IMR-90 (cell line): Measurements from ENCODE around the gene PTPRN2. TPM values are rescaled to one million over a fixed set of nuclear protein-coding genes. Genes with fewer than 3 reads are reported as not detected.

ENCODE experiments used
- ATAC-seq: fragments of 200-7000 bp; cut with Tn5 transposase; 2 replicates; pipeline ENCODE4 v1.9.1; 2020; ENCODE audit warnings: low read depth, mild to moderate bottlenecking, moderate library complexity
- BruUV-seq: library from RNA; stranded (reverse); fragments of 400-500 nt; replicated peaks from 2 replicates; lab custom pipeline; 2021; lab: Mats Ljungman, UMichigan
- CTCF ChIA-PET: fragments of 300-600 bp; formaldehyde crosslinking; extraction: SDS; loops from one replicate; lab custom pipeline; 2021; ENCODE audit warnings: antibody characterized with exemption; lab: Yijun Ruan, JAX
- POLR2A ChIA-PET: fragments of 300-600 bp; sonication (Branson Sonifier 250); formaldehyde crosslinking; loops from one replicate; lab custom pipeline; 2022; ENCODE audit warnings: antibody characterized with exemption; ENCODE audit not compliant: unreplicated experiment; lab: Charles Lee
- DNase-seq: peaks from one replicate; pipeline ENCODE4 v3.0.0; 2013
- H2AFZ ChIP-seq: replicated peaks from 2 replicates; pipeline ENCODE3; 2013; ENCODE audit warnings: low read length, mild to moderate bottlenecking; ENCODE audit not compliant: poor library complexity
- H2AK5ac ChIP-seq: 2 replicates; pipeline ENCODE4 v1.6.1; 2013; ENCODE audit warnings: low read depth, low read length, inconsistent platforms
- H2AK9ac ChIP-seq: replicated peaks from 2 replicates; pipeline ENCODE3; 2013; ENCODE audit warnings: mild to moderate bottlenecking, low read depth, low read length, moderate library complexity; ENCODE audit not compliant: poor library complexity
- H2BK120ac ChIP-seq: 2 replicates; pipeline ENCODE4 v1.6.1; 2013; ENCODE audit warnings: low read depth, low read length, inconsistent platforms
- H2BK15ac ChIP-seq: 3 replicates; pipeline ENCODE4 v1.6.1; 2013; ENCODE audit warnings: low read depth, low read length, inconsistent platforms
- H2BK20ac ChIP-seq: 2 replicates; pipeline ENCODE4 v1.6.1; 2013; ENCODE audit warnings: low read depth, mild to moderate bottlenecking, inconsistent platforms, low read length, moderate library complexity
- H2BK5ac ChIP-seq: 2 replicates; pipeline ENCODE4 v1.6.1; 2013; ENCODE audit warnings: mild to moderate bottlenecking, low read depth, low read length, inconsistent platforms; ENCODE audit not compliant: poor library complexity, severe bottlenecking
- H3K14ac ChIP-seq: replicated peaks from 2 replicates; pipeline ENCODE4 v1.6.1; 2013; ENCODE audit warnings: low read depth, low read length, inconsistent platforms
- H3K18ac ChIP-seq: 2 replicates; pipeline ENCODE4 v1.6.1; 2013; ENCODE audit warnings: low read depth, low read length, control low read depth
- H3K23ac ChIP-seq: 2 replicates; pipeline ENCODE4 v1.6.1; 2013; ENCODE audit warnings: low read depth, low read length, inconsistent platforms
- H3K27ac ChIP-seq: 2 replicates; pipeline ENCODE4 v1.5.1; 2013; ENCODE audit warnings: mild to moderate bottlenecking, control low read depth, low read length; ENCODE audit not compliant: insufficient read depth
- H3K27me3 ChIP-seq: 2 replicates; pipeline ENCODE4 v1.6.1; 2013; ENCODE audit warnings: low read length; ENCODE audit not compliant: control insufficient read depth, insufficient read depth
- H3K36me3 ChIP-seq: 2 replicates; pipeline ENCODE4 v1.6.1; 2013; ENCODE audit warnings: low read length, mixed read lengths; ENCODE audit not compliant: control insufficient read depth, insufficient read depth
- H3K4ac ChIP-seq: 2 replicates; pipeline ENCODE4 v1.6.1; 2013; ENCODE audit warnings: low read depth, low read length, inconsistent platforms
- H3K4me1 ChIP-seq: 2 replicates; pipeline ENCODE4 v1.6.1; 2013; ENCODE audit warnings: low read length, mixed read lengths; ENCODE audit not compliant: control insufficient read depth, insufficient read depth
- H3K4me2 ChIP-seq: 2 replicates; pipeline ENCODE4 v1.6.1; 2013; ENCODE audit warnings: low read depth, mild to moderate bottlenecking, control low read depth, low read length, moderate library complexity
- H3K4me3 ChIP-seq: 2 replicates; pipeline ENCODE4 v1.5.1; 2013; ENCODE audit warnings: low read depth, mild to moderate bottlenecking, control low read depth, low read length, moderate library complexity; ENCODE audit not compliant: insufficient read depth
- H3K56ac ChIP-seq: 2 replicates; pipeline ENCODE4 v1.6.1; 2013; ENCODE audit warnings: low read length, inconsistent platforms; ENCODE audit not compliant: insufficient read depth; ENCODE audit errors: extremely low read depth
- H3K79me1 ChIP-seq, 2 experiments: 2 replicates each; pipeline ENCODE4 v1.6.1; 2013; ENCODE audit warnings: low read length in 2 of 2, inconsistent platforms in 1 of 2, low read depth in 1 of 2
- H3K9ac ChIP-seq: 2 replicates; pipeline ENCODE4 v1.6.1; 2013; ENCODE audit warnings: low read depth, low read length, control low read depth
- H3K9me1 ChIP-seq: 2 replicates; pipeline ENCODE4 v1.6.1; 2013; ENCODE audit warnings: low read length, inconsistent platforms; ENCODE audit not compliant: insufficient read depth
- H3K9me3 ChIP-seq: 2 replicates; pipeline ENCODE4 v1.6.1; 2013; ENCODE audit warnings: low read length; ENCODE audit not compliant: control insufficient read depth, insufficient read depth
- H4K20me1 ChIP-seq: 2 replicates; pipeline ENCODE4 v1.6.1; 2013; ENCODE audit warnings: low read length, inconsistent platforms; ENCODE audit not compliant: insufficient read depth
- H4K5ac ChIP-seq: 2 replicates; pipeline ENCODE4 v1.6.1; 2013; ENCODE audit warnings: mild to moderate bottlenecking, low read depth, low read length, control low read depth
- H4K8ac ChIP-seq, 2 experiments: 2 replicates each; pipeline ENCODE4 v1.6.1; 2013; ENCODE audit warnings: low read depth in 2 of 2, low read length in 2 of 2, control low read depth in 1 of 2, inconsistent platforms in 1 of 2
- H4K91ac ChIP-seq: 2 replicates; pipeline ENCODE4 v1.6.1; 2013; ENCODE audit warnings: low read depth, low read length, inconsistent platforms; ENCODE audit not compliant: insufficient read depth
- RCOR1 ChIP-seq: IDR thresholded peaks from 2 replicates; pipeline ENCODE4 v1.6.1; 2012; ENCODE audit warnings: mild to moderate bottlenecking, low read length, improper control_type of control experiment; ENCODE audit not compliant: insufficient replicate concordance
- WGBS, 2 experiments: methylation state at CpG; one replicate each; pipeline versions ENCODE4 v1.1.5 to v1.1.7; 2013; ENCODE audit warnings: missing lambda C conversion rate in 2 of 2; ENCODE audit not compliant: insufficient read length in 1 of 2; ENCODE audit errors: extremely low coverage in 2 of 2; 5-methylcytosine and 5-hydroxymethylcytosine counted together
- dilution Hi-C: fragments of 300-500 bp; cut with HindIII; formaldehyde crosslinking; loops from one replicate; pipeline ENCODE4 v1.14.3; 2018; ENCODE audit warnings: low sequenced_read_pairs; ENCODE audit not compliant: unreplicated experiment
- in situ Hi-C: fragments of 300-500 bp; cut with MboI; formaldehyde crosslinking; loops from 3 replicates; pipeline ENCODE4 v1.14.3; 2019; ENCODE audit warnings: low sequenced_read_pairs, inconsistent platforms, mixed read lengths
- intact Hi-C: fragments of 100-400 bp; cut with micrococcal nuclease; formaldehyde crosslinking; loops from 2 replicates; pipeline ENCODE4 v1.10.0; 2022
- polyA plus RNA-seq, 3 experiments: library from polyadenylated mRNA; depleted of rRNA; stranded (reverse); fragments of >200 nt; gene quantifications; 2 replicates each; pipeline ENCODE4 v1.2.3, GENCODE V29; 2012; ENCODE audit warnings: low replicate concordance in 1 of 3
- total RNA-seq: library from RNA; depleted of rRNA; stranded (reverse); fragments of >200 nt; gene quantifications from 2 replicates; pipeline ENCODE4 v1.2.3, GENCODE V29; 2012

The PTPRN2 gene
- total and polyA plus RNA-seq, 2 of the 4 experiments (the other 2 are of a cell fraction): 0.03 TPM; not detected in 1

- no peaks in the 10 kb centered on the region for H3K9me1 ChIP-seq
- H4K8ac ChIP-seq: no peak overlapping the region
- H2AK9ac ChIP-seq: no peak overlapping the region
- H3K56ac ChIP-seq: no peak overlapping the region
- no peak for DNase-seq
- no peak overlapping the region for H3K18ac ChIP-seq
- H3K4me3 ChIP-seq: no peak overlapping the region
- H3K4me2 ChIP-seq: no peak overlapping the region
- no peaks in the 10 kb centered on the region for H3K36me3 ChIP-seq
- H3K23ac ChIP-seq: no peak overlapping the region
- no peaks in the 10 kb centered on the region for H4K20me1 ChIP-seq
- no peak overlapping the region for H3K4ac ChIP-seq
- H2BK5ac ChIP-seq: no peak overlapping the region
- CTCF ChIA-PET: no interaction called here
- H3K9ac ChIP-seq: no peak overlapping the region
- no peak overlapping the region for H3K27ac ChIP-seq
- no peak overlapping the region for H2BK15ac ChIP-seq
- intact Hi-C loops: no loop called here
- dilution Hi-C loops: no loop called here
- WGBS, 2 experiments: 45% methylated on average over 3 of the region's 13 CpGs; no CpG with 5 or more reads in 1 of the 2 experiments
- H2BK120ac ChIP-seq: no peak overlapping the region
- H4K91ac ChIP-seq: no peak overlapping the region
- H2AK5ac ChIP-seq: no peak overlapping the region
- H4K5ac ChIP-seq: no peak overlapping the region
- BruUV-seq: no TSS peak
- in situ Hi-C loops: no loop called here
- H3K14ac ChIP-seq: no peak overlapping the region
- H3K9me3 ChIP-seq: peaks cover 73% of the 10 kb centered on the region
- POLR2A ChIA-PET: no interaction called here
- H2AFZ ChIP-seq: no peak overlapping the region
- H3K79me1 ChIP-seq: no peaks in the 10 kb centered on the region
- ATAC-seq: no peak
- no peak overlapping the region for H2BK20ac ChIP-seq
- no peaks in the 10 kb centered on the region for H3K4me1 ChIP-seq
- TF ChIP-seq RCOR1: no peak
- no peaks in the 10 kb centered on the region for H3K27me3 ChIP-seq
These were observed 264.8 kb downstream of the PTPRN2 start for GRCh38 chr7:158322616-158323530.
